A549 (cell line): ENCODE data around the gene DDX41. TPM values are rescaled to one million over a fixed set of nuclear protein-coding genes. Genes with fewer than 3 reads are reported as not detected.

Source experiments
- ATAC-seq, 2 experiments: fragments of 200-7000 bp in 1 of 2; fragments of >200 bp in 1 of 2; cut with Nextera tagmentation in 1 of 2; cut with Tn5 transposase in 1 of 2; 3 replicates each; pipeline versions ENCODE4 v1.8.0 to v1.9.1; 2018 to 2020; ENCODE audit warnings: mild to moderate bottlenecking in 1 of 2, moderate library complexity in 1 of 2
- CTCF ChIA-PET: fragments of 300-600 bp; sonication (Branson Sonifier 250); formaldehyde crosslinking; extraction: SDS; loops from one replicate; lab custom pipeline; 2021; ENCODE audit warnings: antibody characterized with exemption, inconsistent platforms; lab: Yijun Ruan, JAX
- POLR2A ChIA-PET: fragments of 350-600 bp; formaldehyde crosslinking; extraction: SDS; loops from one replicate; lab custom pipeline; 2021; ENCODE audit warnings: antibody characterized with exemption, inconsistent platforms; lab: Yijun Ruan, JAX
- DNase-seq, 2 experiments: peaks; one replicate each; pipeline versions ENCODE4 v3.0.0 to v3.0.0-alpha.2; 2011 to 2016; ENCODE audit warnings: low read depth in 1 of 2, low spot score in 1 of 2
- FAIRE-seq: peaks from 2 replicates; lab custom pipeline; 2011; peaks lifted over from hg19 to GRCh38; lab: Jason Lieb, UNC
- H3K27ac ChIP-seq, 2 experiments: fragments of >200 bp; sonication (Bioruptor Twin); formaldehyde crosslinking; 3 replicates each; pipeline ENCODE4 v1.5.1; 2016 to 2017
- H3K4me1 ChIP-seq: fragments of >200 bp; sonication (Bioruptor Twin); formaldehyde crosslinking; 3 replicates; pipeline ENCODE4 v1.6.1; 2016
- H3K4me2 ChIP-seq: fragments of >200 bp; sonication (Bioruptor Twin); formaldehyde crosslinking; 3 replicates; pipeline ENCODE4 v1.6.1; 2016
- H3K4me3 ChIP-seq: fragments of >200 bp; sonication (Bioruptor Twin); formaldehyde crosslinking; 3 replicates; pipeline ENCODE4 v1.5.1; 2016
- H3K9me3 ChIP-seq: fragments of >200 bp; sonication (Bioruptor Twin); formaldehyde crosslinking; 3 replicates; pipeline ENCODE4 v1.6.1; 2016
- ATOH8 ChIP-seq: fragments of 250-450 bp; sonication (Bioruptor Pico); IDR thresholded peaks from 2 replicates; pipeline ENCODE4 v1.5.0; 2020; ENCODE audit warnings: low read depth, mild to moderate bottlenecking, moderate library complexity
- BCL3 ChIP-seq: fragments of >200 bp; sonication (Bioruptor Twin); formaldehyde crosslinking; IDR thresholded peaks from 3 replicates; pipeline ENCODE4 v1.6.1; 2016
- CEBPB ChIP-seq, 2 experiments: fragments of >200 bp in 1 of 2; sonication (Bioruptor Twin) in 1 of 2; formaldehyde crosslinking in 1 of 2; IDR thresholded peaks; 2 replicates each; pipeline ENCODE4 v1.6.1; 2012 to 2016
- CHD2 ChIP-seq: fragments of 150-350 bp; IDR thresholded peaks from 2 replicates; pipeline ENCODE4 v1.6.1; 2014; ENCODE audit warnings: low read length; ENCODE audit not compliant: partially characterized antibody
- CHD4 ChIP-seq: fragments of 200-600 bp; sonication (generic); IDR thresholded peaks from 2 replicates; pipeline ENCODE4 v1.6.1; 2016; ENCODE audit warnings: antibody characterized with exemption, mild to moderate bottlenecking, borderline replicate concordance
- CTCF ChIP-seq: fragments of >200 bp; sonication (Bioruptor Twin); formaldehyde crosslinking; IDR thresholded peaks from 3 replicates; pipeline ENCODE4 v1.5.1; 2016
- EHF ChIP-seq: fragments of 250-450 bp; sonication (Bioruptor Pico); IDR thresholded peaks from 2 replicates; pipeline ENCODE4 v1.5.0; 2020; ENCODE audit warnings: mild to moderate bottlenecking
- EHMT2 ChIP-seq: fragments of 200-600 bp; sonication (generic); IDR thresholded peaks from 2 replicates; pipeline ENCODE4 v1.6.1; 2016; ENCODE audit warnings: antibody characterized with exemption, low read depth, mild to moderate bottlenecking, moderate library complexity
- ELK1 ChIP-seq: fragments of 150-350 bp; IDR thresholded peaks from 2 replicates; pipeline ENCODE4 v1.6.1; 2014; ENCODE audit warnings: low read depth, mild to moderate bottlenecking, low read length
- EP300 ChIP-seq, 2 experiments: fragments of >200 bp; sonication (Bioruptor Twin); formaldehyde crosslinking; IDR thresholded peaks; 2 replicates in 1 of 2; 3 replicates in 1 of 2; pipeline ENCODE4 v1.6.1; 2016 to 2017
- GATA3 ChIP-seq: IDR thresholded peaks from 2 replicates; pipeline ENCODE4 v1.6.1; 2012; ENCODE audit warnings: borderline replicate concordance
- HDAC2 ChIP-seq: fragments of 200-600 bp; sonication (generic); IDR thresholded peaks from 2 replicates; pipeline ENCODE4 v1.6.1; 2016
- HES2 ChIP-seq: fragments of >200 bp; sonication (Bioruptor Twin); formaldehyde crosslinking; IDR thresholded peaks from 2 replicates; pipeline ENCODE4 v1.6.1; 2016
- HOXB5 ChIP-seq: fragments of 250-450 bp; sonication (Bioruptor Pico); IDR thresholded peaks from 2 replicates; pipeline ENCODE4 v1.5.0; 2020; ENCODE audit warnings: mild to moderate bottlenecking, moderate library complexity
- JUN ChIP-seq, 2 experiments: fragments of >200 bp; sonication (Bioruptor Twin); formaldehyde crosslinking; IDR thresholded peaks; 2 replicates in 1 of 2; 3 replicates in 1 of 2; pipeline ENCODE4 v1.6.1; 2016 to 2017
- JUNB ChIP-seq: fragments of >200 bp; sonication (Bioruptor Twin); formaldehyde crosslinking; IDR thresholded peaks from 2 replicates; pipeline ENCODE4 v1.6.1; 2016
- KDM1A ChIP-seq: fragments of 200-600 bp; sonication (generic); IDR thresholded peaks from 2 replicates; pipeline ENCODE4 v1.6.1; 2016; ENCODE audit warnings: low read depth, mild to moderate bottlenecking
- MAFK ChIP-seq: fragments of 450-650 bp; IDR thresholded peaks from 2 replicates; pipeline ENCODE4 v1.6.1; 2014; ENCODE audit not compliant: partially characterized antibody
- MAX ChIP-seq: IDR thresholded peaks from 2 replicates; pipeline ENCODE4 v1.6.1; 2012
- MAZ ChIP-seq: fragments of 150-350 bp; IDR thresholded peaks from 2 replicates; pipeline ENCODE4 v1.6.1; 2014; ENCODE audit warnings: antibody characterized with exemption, low read depth, low read length, borderline replicate concordance
- MYC ChIP-seq: IDR thresholded peaks from 2 replicates; pipeline ENCODE4 v1.6.1; 2012; ENCODE audit warnings: mild to moderate bottlenecking, inconsistent platforms, low read length, improper control_type of control experiment, borderline replicate concordance
- NFE2L2 ChIP-seq: fragments of 150-350 bp; conservative IDR thresholded peaks from 2 replicates; pipeline ENCODE4 v1.6.1; 2014; ENCODE audit warnings: low read length
- NPAS2 ChIP-seq: fragments of 250-450 bp; sonication (Bioruptor Pico); IDR thresholded peaks from 2 replicates; pipeline ENCODE4 v1.8.0; 2022; ENCODE audit warnings: mild to moderate bottlenecking, moderate library complexity, borderline replicate concordance
- PHF8 ChIP-seq: fragments of 200-600 bp; sonication (generic); IDR thresholded peaks from 2 replicates; pipeline ENCODE4 v1.6.1; 2016; ENCODE audit warnings: low read depth, mild to moderate bottlenecking, antibody characterized with exemption, moderate library complexity, borderline replicate concordance
- RAD21 ChIP-seq, 2 experiments: fragments of >200 bp in 1 of 2; sonication (Bioruptor Twin) in 1 of 2; formaldehyde crosslinking in 1 of 2; IDR thresholded peaks in 1 of 2; conservative IDR thresholded peaks in 1 of 2; 2 replicates in 1 of 2; 3 replicates in 1 of 2; pipeline ENCODE4 v1.6.1; 2012 to 2018; ENCODE audit warnings: inconsistent platforms in 1 of 2
- RARB ChIP-seq: fragments of 250-450 bp; sonication (Bioruptor Pico); IDR thresholded peaks from 2 replicates; pipeline ENCODE4 v1.8.0; 2021; ENCODE audit warnings: mild to moderate bottlenecking, moderate library complexity
- SMC3 ChIP-seq: fragments of >200 bp; sonication (Bioruptor Twin); formaldehyde crosslinking; IDR thresholded peaks from 3 replicates; pipeline ENCODE4 v1.6.1; 2018; ENCODE audit warnings: inconsistent platforms
- SREBF2 ChIP-seq: fragments of 450-650 bp; IDR thresholded peaks from 2 replicates; pipeline ENCODE4 v1.6.1; 2014; ENCODE audit warnings: mild to moderate bottlenecking, moderate library complexity
- TP53 ChIP-seq: fragments of 250-450 bp; sonication (Bioruptor Pico); IDR thresholded peaks from 2 replicates; pipeline ENCODE4 v1.5.0; 2021; ENCODE audit warnings: mild to moderate bottlenecking, moderate library complexity
- ZC3H11A ChIP-seq: fragments of 450-650 bp; IDR thresholded peaks from 2 replicates; pipeline ENCODE4 v1.6.1; 2014; ENCODE audit warnings: antibody characterized with exemption, mild to moderate bottlenecking
- ZSCAN20 ChIP-seq: fragments of 250-450 bp; sonication (Bioruptor Pico); IDR thresholded peaks from 2 replicates; pipeline ENCODE4 v1.8.0; 2022; ENCODE audit warnings: mild to moderate bottlenecking, moderate library complexity
- WGBS: methylation state at CpG from one replicate; pipeline ENCODE4 v1.1.6; 2017; ENCODE audit errors: missing lambda C conversion rate; 5-methylcytosine and 5-hydroxymethylcytosine counted together
- polyA plus RNA-seq, 4 experiments: library from polyadenylated mRNA; depleted of rRNA in 3 of 4; stranded (reverse); fragments of >200 nt; fragmentation: RNase III in 1 of 4; extraction: RNeasy Plus Mini Kit Qiagen cat#74134 plus additional on column Dnase treatment in 1 of 4; gene quantifications; 2 replicates in 3 of 4; 3 replicates in 1 of 4; pipeline ENCODE4 v1.2.3, GENCODE V29; 2011 to 2017

DDX41 gene
- polyA plus RNA-seq, 2 of the 4 experiments (the other 2 are of a cell fraction): 90.7 to 172 TPM

GRCh38 chr5:177555228-177555627 is 38.5 kb upstream of the DDX41 start:
- no peak for DNase-seq
- ATAC-seq: no peak
- H3K9me3 ChIP-seq: no peaks in the 10 kb centered on the region
- peaks cover 14% of the 10 kb centered on the region for H3K4me1 ChIP-seq
- peak overlapping the region; percentile 89 to 96; a peak in 4 of 6 replicates for H3K27ac ChIP-seq
- WGBS: 89% methylated on average over 2 of the region's 2 CpGs
- POLR2A ChIA-PET: no interaction called here
- peak overlapping the region; percentile 85 for H3K4me2 ChIP-seq
- CTCF ChIA-PET: interaction anchor here (1.0 to 2.6 kb wide), 2 partner anchors 52 to 54 kb away, joined by 3 to 6 read pairs; no protein-coding TSS in a partner anchor
- no peak for FAIRE-seq
- TF ChIP-seq JUNB: no peak
- TF ChIP-seq EP300 (IDR thresholded peaks at IDR 0.05): no peak
- TF ChIP-seq HES2: no peak
- no peak for TF ChIP-seq RARB (CRISPR knock-in tag)
- TF ChIP-seq TP53 (CRISPR knock-in tag): no peak
- no peak for TF ChIP-seq EHMT2
- TF ChIP-seq ATOH8: no peak
- TF ChIP-seq NPAS2 (CRISPR knock-in tag): no peak
- TF ChIP-seq SREBF2: no peak
- TF ChIP-seq ZC3H11A: no peak
- no peak for TF ChIP-seq MAZ
- TF ChIP-seq MAFK: no peak
- TF ChIP-seq ZSCAN20 (CRISPR knock-in tag): no peak
- no peak for TF ChIP-seq HOXB5 (CRISPR knock-in tag)
- no peak for TF ChIP-seq GATA3
- TF ChIP-seq EHF (CRISPR knock-in tag): no peak
- TF ChIP-seq KDM1A: no peak
- H3K4me3 ChIP-seq: peak overlapping the region; percentile 96; the same call in 2 of the 3 replicates

GRCh38 chr5:177554474-177555111 is 37.8 kb upstream of the DDX41 start, which contains the start of gene FAM193B:
FAM193B (minus strand) TSS chr5:177554563; CDS start chr5:177554458, 105 bp downstream.
- H3K27ac ChIP-seq: peak within 1 kb of the TSS; percentile 89 to 96
- FAIRE-seq (no peak), ATAC-seq (peak; percentile 90 to 91), DNase-seq (peak; percentile 92 to 99)
- peak within 1 kb of the TSS; percentile 94 for H3K4me2 ChIP-seq
- peaks cover 14% of the 10 kb centered on the region for H3K4me1 ChIP-seq
- POLR2A ChIA-PET: no interaction called here
- no peaks in the 10 kb centered on the region for H3K9me3 ChIP-seq
- CTCF ChIA-PET: interaction anchor here (1.0 to 2.6 kb wide), 2 partner anchors 53 kb away, joined by 3 to 6 read pairs; no protein-coding TSS in a partner anchor
- WGBS: 15% methylated on average over 19 of the region's 49 CpGs
- H3K4me3 ChIP-seq: peak within 1 kb of the TSS; percentile 96
- TF ChIP-seq JUN (IDR thresholded peaks at IDR 0.05) (peak in 1 of 2 experiments; percentile 58; a peak in 2 of 5 replicates), RAD21 (conservative IDR thresholded peaks at IDR 0.05 in 1 of 2, IDR thresholded peaks at IDR 0.05 in 1 of 2) (peak in 1 of 2 experiments; percentile 6; a peak in 2 of 5 replicates), CHD4 (peak; percentile 76; the same call in 1 of the 2 replicates), MAZ (no peak), MAX (peak; percentile 60), BCL3 (peak; percentile 45; the same call in 2 of the 3 replicates), NFE2L2 (no peak), CTCF (0 out of 3 replicates have a peak, but pooled peaks have one; percentile 8), PHF8 (peak; percentile 31; the same call in 1 of the 2 replicates), ELK1 (no peak), MAFK (no peak), CEBPB (IDR thresholded peaks at IDR 0.05) (no peak), SMC3 (no peak), HDAC2 (peak; percentile 89), MYC (0 out of 2 replicates have a peak, but pooled peaks have one; percentile 30), CHD2 (peak; percentile 11), KDM1A (peak; percentile 95)
